Astrocyte (in vitro differentiated cells and primary cell): ENCODE results near the gene ZNF516.

ENCODE experiments used
- EZH2 ChIP-seq: IDR thresholded peaks from 2 replicates; pipeline ENCODE4 v1.6.1; 2012; ENCODE audit warnings: mild to moderate bottlenecking, low read length, inconsistent platforms; ENCODE audit not compliant: insufficient read depth
- TF ChIP-seq, protein P1 (sequence below): IDR thresholded peaks from 2 replicates; pipeline ENCODE4 v1.5.1; 2011; ENCODE audit warnings: low read depth, mild to moderate bottlenecking, inconsistent platforms, low read length, moderate library complexity; ENCODE audit not compliant: insufficient read depth

DNA sequence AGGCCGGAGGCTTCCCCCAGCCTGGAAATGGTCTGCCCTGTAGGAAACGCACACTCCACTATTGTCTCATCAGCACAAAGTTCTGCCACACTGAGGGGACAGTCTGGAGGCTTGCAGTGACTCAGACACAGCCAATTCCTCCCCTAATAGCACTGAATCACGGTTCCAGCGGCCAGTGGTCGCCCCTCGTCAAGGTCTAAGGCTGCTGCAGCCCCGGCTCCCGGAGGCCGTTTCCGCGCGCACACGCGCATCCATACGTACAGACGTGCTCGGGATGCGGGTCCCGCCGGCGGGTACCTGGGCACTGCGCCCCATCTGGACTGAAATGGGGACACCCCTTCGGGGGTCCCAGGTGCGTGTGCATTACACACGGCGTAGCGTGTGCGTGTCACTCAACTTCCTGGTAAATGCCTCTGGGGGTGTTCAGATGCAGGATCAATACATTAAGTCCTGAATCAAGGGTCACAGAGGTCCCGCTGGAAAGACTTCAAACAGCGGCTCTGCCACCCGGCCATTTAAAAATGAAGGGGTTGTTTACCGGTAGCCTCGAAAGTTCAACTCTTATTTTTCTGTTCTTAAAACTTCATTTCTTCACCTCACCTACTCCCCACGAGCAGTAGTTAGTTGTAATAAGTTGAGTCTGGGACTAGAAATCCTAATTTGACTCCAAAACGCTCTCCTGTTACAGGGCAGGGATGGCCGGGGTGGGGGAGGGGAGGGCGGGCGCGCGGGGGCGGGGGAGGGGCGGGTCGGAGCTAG, 572 bp upstream of the ZNF516 start:
- TF ChIP-seq, protein P1, sequence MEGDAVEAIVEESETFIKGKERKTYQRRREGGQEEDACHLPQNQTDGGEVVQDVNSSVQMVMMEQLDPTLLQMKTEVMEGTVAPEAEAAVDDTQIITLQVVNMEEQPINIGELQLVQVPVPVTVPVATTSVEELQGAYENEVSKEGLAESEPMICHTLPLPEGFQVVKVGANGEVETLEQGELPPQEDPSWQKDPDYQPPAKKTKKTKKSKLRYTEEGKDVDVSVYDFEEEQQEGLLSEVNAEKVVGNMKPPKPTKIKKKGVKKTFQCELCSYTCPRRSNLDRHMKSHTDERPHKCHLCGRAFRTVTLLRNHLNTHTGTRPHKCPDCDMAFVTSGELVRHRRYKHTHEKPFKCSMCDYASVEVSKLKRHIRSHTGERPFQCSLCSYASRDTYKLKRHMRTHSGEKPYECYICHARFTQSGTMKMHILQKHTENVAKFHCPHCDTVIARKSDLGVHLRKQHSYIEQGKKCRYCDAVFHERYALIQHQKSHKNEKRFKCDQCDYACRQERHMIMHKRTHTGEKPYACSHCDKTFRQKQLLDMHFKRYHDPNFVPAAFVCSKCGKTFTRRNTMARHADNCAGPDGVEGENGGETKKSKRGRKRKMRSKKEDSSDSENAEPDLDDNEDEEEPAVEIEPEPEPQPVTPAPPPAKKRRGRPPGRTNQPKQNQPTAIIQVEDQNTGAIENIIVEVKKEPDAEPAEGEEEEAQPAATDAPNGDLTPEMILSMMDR, result no peak
- no peak for TF ChIP-seq EZH2
